H1 (cell line): ENCODE data around the gene NPTXR. TPM values are rescaled to one million over a fixed set of nuclear protein-coding genes. Genes with fewer than 3 reads are reported as not detected.

ENCODE experiments used
- CTCF ChIA-PET: fragments of 300-600 bp; sonication (Branson Sonifier 250); formaldehyde crosslinking; loops from one replicate; lab custom pipeline; 2021; ENCODE audit not compliant: partially characterized antibody; lab: Charles Lee
- POLR2A ChIA-PET: fragments of 300-600 bp; sonication (Branson Sonifier 250); formaldehyde crosslinking; loops from one replicate; lab custom pipeline; 2021; ENCODE audit warnings: inconsistent platforms; ENCODE audit not compliant: partially characterized antibody; lab: Charles Lee
- DNase-seq, 2 experiments: peaks; one replicate each; pipeline versions ENCODE4 v3.0.0 to v3.0.0-alpha.2; 2010 to 2022; ENCODE audit warnings: low spot score in 2 of 2, low read depth in 1 of 2, mixed read lengths in 1 of 2
- FAIRE-seq: peaks from 2 replicates; lab custom pipeline; 2011; peaks lifted over from hg19 to GRCh38; lab: Jason Lieb, UNC
- H2AFZ ChIP-seq: 2 replicates; pipeline ENCODE4 v1.8.1; 2012; ENCODE audit warnings: low read length, inconsistent platforms
- H2AK5ac ChIP-seq: 2 replicates; pipeline ENCODE4 v1.6.1; 2013; ENCODE audit warnings: low read depth, low read length
- H2BK120ac ChIP-seq: replicated peaks from 2 replicates; pipeline ENCODE3; 2013; ENCODE audit warnings: low read depth, low read length, inconsistent platforms
- H2BK12ac ChIP-seq: 2 replicates; pipeline ENCODE4 v1.6.1; 2013; ENCODE audit warnings: low read depth, low read length
- H2BK15ac ChIP-seq: 2 replicates; pipeline ENCODE4 v1.6.1; 2013; ENCODE audit warnings: low read length
- H2BK20ac ChIP-seq: 2 replicates; pipeline ENCODE4 v1.6.1; 2013; ENCODE audit warnings: low read length
- H2BK5ac ChIP-seq: 2 replicates; pipeline ENCODE4 v1.6.1; 2013; ENCODE audit warnings: low read depth, low read length
- H3K14ac ChIP-seq: 2 replicates; pipeline ENCODE4 v1.6.1; 2013; ENCODE audit warnings: inconsistent platforms; ENCODE audit not compliant: insufficient read length
- H3K18ac ChIP-seq: 2 replicates; pipeline ENCODE4 v1.6.1; 2013; ENCODE audit warnings: low read length; ENCODE audit errors: extremely low read depth
- H3K23ac ChIP-seq: 2 replicates; pipeline ENCODE4 v1.6.1; 2013; ENCODE audit warnings: inconsistent platforms; ENCODE audit not compliant: insufficient read length
- H3K23me2 ChIP-seq: 2 replicates; pipeline ENCODE4 v1.6.1; 2013; ENCODE audit warnings: low read depth, low read length
- H3K27ac ChIP-seq: 2 replicates; pipeline ENCODE4 v1.6.1; 2011; ENCODE audit warnings: low read depth, low read length, inconsistent platforms
- H3K27me3 ChIP-seq, 4 experiments: replicated peaks in 1 of 4; 1 replicate in 1 of 4; 2 replicates in 3 of 4; pipeline versions ENCODE4 v1.6.1 to v1.8.1; 2011 to 2013; ENCODE audit warnings: low read length in 3 of 4, mild to moderate bottlenecking in 3 of 4, inconsistent platforms in 2 of 4, mixed read lengths in 2 of 4, moderate library complexity in 1 of 4; ENCODE audit not compliant: control insufficient read depth in 3 of 4, insufficient read depth in 3 of 4; ENCODE audit errors: extremely low read depth in 1 of 4
- H3K36me3 ChIP-seq, 4 experiments: 2 replicates each; pipeline versions ENCODE4 v1.6.1 to v1.8.1; 2011 to 2013; ENCODE audit warnings: mild to moderate bottlenecking in 4 of 4, low read length in 3 of 4, moderate library complexity in 2 of 4, control low read depth in 1 of 4, inconsistent platforms in 1 of 4; ENCODE audit not compliant: insufficient read depth in 4 of 4, control insufficient read depth in 2 of 4
- H3K4ac ChIP-seq: replicated peaks from 2 replicates; pipeline ENCODE3; 2013; ENCODE audit warnings: low read length, low read depth, mixed read lengths, inconsistent platforms; ENCODE audit not compliant: insufficient read length
- H3K4me1 ChIP-seq, 4 experiments: replicated peaks in 1 of 4; 1 replicate in 1 of 4; 2 replicates in 3 of 4; pipeline versions ENCODE4 v1.6.1 to v1.8.1; 2011 to 2013; ENCODE audit warnings: low read length in 3 of 4, inconsistent platforms in 2 of 4, mixed read lengths in 1 of 4; ENCODE audit not compliant: insufficient read depth in 4 of 4, control insufficient read depth in 3 of 4
- H3K4me2 ChIP-seq, 2 experiments: 2 replicates each; pipeline versions ENCODE4 v1.6.1 to v1.8.1; 2011 to 2013; ENCODE audit warnings: low read depth in 2 of 2, low read length in 2 of 2, control low read depth in 1 of 2, inconsistent platforms in 1 of 2, mild to moderate bottlenecking in 1 of 2; ENCODE audit not compliant: insufficient read depth in 1 of 2
- H3K4me3 ChIP-seq, 4 experiments: fragments of 200-600, 300-600 bp in 1 of 4; sonication (generic), shearing (Covaris generic), sonication (Bioruptor Twin) in 1 of 4; 2 replicates each; pipeline versions ENCODE4 v1.5.1 to v1.8.1; 2011 to 2016; ENCODE audit warnings: low read length in 4 of 4, low read depth in 3 of 4, control low read depth in 2 of 4, inconsistent platforms in 2 of 4, mild to moderate bottlenecking in 2 of 4, mixed read lengths in 1 of 4, moderate library complexity in 1 of 4; ENCODE audit not compliant: insufficient read depth in 2 of 4; ENCODE audit errors: extremely low read depth in 1 of 4
- H3K56ac ChIP-seq: replicated peaks from 2 replicates; pipeline ENCODE3; 2013; ENCODE audit warnings: low read depth, mild to moderate bottlenecking, mixed read lengths, low read length, inconsistent platforms; ENCODE audit not compliant: insufficient read length
- H3K79me1 ChIP-seq: 2 replicates; pipeline ENCODE4 v1.6.1; 2013; ENCODE audit warnings: low read depth, low read length, control low read depth
- H3K79me2 ChIP-seq, 2 experiments: 2 replicates each; pipeline versions ENCODE4 v1.6.1 to v1.8.1; 2012 to 2013; ENCODE audit warnings: low read length in 2 of 2, mild to moderate bottlenecking in 2 of 2, inconsistent platforms in 1 of 2; ENCODE audit not compliant: insufficient read depth in 2 of 2, control insufficient read depth in 1 of 2
- H3K9ac ChIP-seq, 4 experiments: replicated peaks in 1 of 4; 1 replicate in 1 of 4; 2 replicates in 3 of 4; pipeline versions ENCODE4 v1.6.1 to v1.8.1; 2011 to 2013; ENCODE audit warnings: low read depth in 3 of 4, low read length in 3 of 4, control low read depth in 2 of 4, mild to moderate bottlenecking in 2 of 4, moderate library complexity in 2 of 4, inconsistent platforms in 1 of 4; ENCODE audit errors: extremely low read depth in 1 of 4
- H3K9me3 ChIP-seq, 2 experiments: 2 replicates each; pipeline versions ENCODE4 v1.6.1 to v1.8.1; 2012 to 2013; ENCODE audit warnings: mild to moderate bottlenecking in 2 of 2, moderate library complexity in 2 of 2, control low read depth in 1 of 2, inconsistent platforms in 1 of 2, low read depth in 1 of 2, low read length in 1 of 2, mixed read lengths in 1 of 2; ENCODE audit not compliant: insufficient read depth in 2 of 2
- H4K20me1 ChIP-seq, 2 experiments: replicated peaks in 1 of 2; 2 replicates each; pipeline versions ENCODE3 to v1.8.1; 2011 to 2013; ENCODE audit warnings: inconsistent platforms in 2 of 2, low read length in 2 of 2, mild to moderate bottlenecking in 1 of 2; ENCODE audit not compliant: insufficient read depth in 2 of 2, control insufficient read depth in 1 of 2
- H4K5ac ChIP-seq: 2 replicates; pipeline ENCODE4 v1.6.1; 2013; ENCODE audit warnings: low read length, low read depth, mixed read lengths, inconsistent platforms; ENCODE audit not compliant: insufficient read length
- H4K8ac ChIP-seq: 2 replicates; pipeline ENCODE4 v1.8.0; 2013; ENCODE audit warnings: mild to moderate bottlenecking, moderate library complexity, low read length, inconsistent platforms; ENCODE audit not compliant: insufficient read depth; ENCODE audit errors: extremely low read depth
- H4K91ac ChIP-seq: replicated peaks from 2 replicates; pipeline ENCODE3; 2013; ENCODE audit warnings: low read length, mixed read lengths, inconsistent platforms; ENCODE audit not compliant: insufficient read length
- SIN3A ChIP-seq, 2 experiments: IDR thresholded peaks in 1 of 2; conservative IDR thresholded peaks in 1 of 2; 2 replicates each; pipeline ENCODE4 v1.6.1; 2011 to 2012; ENCODE audit warnings: low read length in 2 of 2, improper control_type of control experiment in 1 of 2, low read depth in 1 of 2, mild to moderate bottlenecking in 1 of 2
- WGBS, 2 experiments: shearing (Covaris generic) in 1 of 2; methylation state at CpG; one replicate each; pipeline versions ENCODE4 v1.1.6 to v1.1.7; 2013 to 2015; ENCODE audit warnings: low lambda C conversion rate in 2 of 2, mixed read lengths in 2 of 2, inconsistent platforms in 1 of 2, low coverage in 1 of 2, missing lambda C conversion rate in 1 of 2; ENCODE audit not compliant: insufficient replicate concordance in 2 of 2, insufficient coverage in 1 of 2, insufficient read length in 1 of 2; ENCODE audit errors: extremely low coverage in 1 of 2, missing lambda C conversion rate in 1 of 2; 5-methylcytosine and 5-hydroxymethylcytosine counted together
- polyA plus RNA-seq, 7 experiments: library from polyadenylated mRNA; depleted of rRNA in 3 of 7; stranded (reverse) in 5 of 7; unstranded in 2 of 7; fragments of >200 nt in 5 of 7; fragments of 200-250 nt in 2 of 7; gene quantifications; 1 replicate in 5 of 7; 2 replicates in 1 of 7; 4 replicates in 1 of 7; pipeline versions ENCODE4 v1.2.1 to v1.2.3, GENCODE V29; 2011 to 2013; ENCODE audit warnings: missing spikeins in 2 of 7, mixed read lengths in 2 of 7
- total RNA-seq: library from RNA; stranded (reverse); fragmentation: NEBNext Ultra II Directional; extraction: Animal tissue kit (Norgen Biotek cat#: 25700); gene quantifications from 2 replicates; pipeline ENCODE4 v1.2.1, GENCODE V29; 2021

Gene NPTXR
- total and polyA plus RNA-seq, 2 of the 8 experiments (the other 6 are each of a cell fraction or from before 2014, with no cell fraction given) = 3.7 to 6.4 TPM

- no peak overlapping the region for H3K9ac ChIP-seq
- no peak for FAIRE-seq
- CTCF ChIA-PET = interaction anchor here (0.7 to 5.8 kb wide), 7 partner anchors 8 to 315 kb away, joined by 3 to 29 read pairs (median 4); no protein-coding TSS in a partner anchor
These were observed 23.8 kb downstream of the NPTXR start for GRCh38 chr22:38820020-38820419.

More at GRCh38 chr22:38820020-38820419, 23.8 kb downstream of the NPTXR start:
- Histone ChIP-seq H2BK20ac (no peak overlapping the region), H3K79me1 (0 out of 2 replicates have a peak, but pooled peaks cover under 1% of the 10 kb centered on the region), H2BK12ac (no peak overlapping the region), H2AFZ (no peak overlapping the region), H3K27ac (no peak overlapping the region), H3K23me2 (no peaks in the 10 kb centered on the region), H2AK5ac (no peak overlapping the region), H2BK15ac (no peak overlapping the region), H3K23ac (no peak overlapping the region), H4K91ac (no peak overlapping the region), H3K14ac (no peak overlapping the region), H3K27me3 (no peaks in the 10 kb centered on the region; a peak in 1 of 7 replicates), H3K4ac (no peak overlapping the region), H3K79me2 (no peaks in the 10 kb centered on the region), H2BK120ac (no peak overlapping the region), H3K56ac (no peak overlapping the region), H4K20me1 (no peaks in the 10 kb centered on the region), H3K4me1 (peaks cover 0 to 3% (median 0%) of the 10 kb centered on the region in 4 experiments; a peak in 1 of 7 replicates), H3K9me3 (no peaks in the 10 kb centered on the region), H3K4me3 (no peak overlapping the region), H3K36me3 (no peaks in the 10 kb centered on the region), H2BK5ac (no peak overlapping the region), H3K4me2 (no peak overlapping the region), H4K8ac (no peak overlapping the region; the same call in 1 of the 2 replicates), H3K18ac (no peak overlapping the region), H4K5ac (no peak overlapping the region)
- no peak for DNase-seq
- 81% methylated on average over 8 of the region's 8 CpGs; no CpG with 5 or more reads in 1 of the 2 experiments for WGBS, 2 experiments
- POLR2A ChIA-PET = interaction anchor here (0.8 to 1.9 kb wide), 2 partner anchors 17 to 37 kb away, joined by 3 to 4 read pairs; no protein-coding TSS in a partner anchor
- TF ChIP-seq SIN3A (conservative IDR thresholded peaks at IDR 0.05 in 1 of 2, IDR thresholded peaks at IDR 0.05 in 1 of 2; ENCODE audit: low read depth in 1 of 2, low read length in 2 of 2) = no peak
